Activated CD4-positive, alpha-beta T cell treated with anti-CD3 and anti-CD28 coated beads, Interleukin-2, amount 10 ng/mL, durations not matched to agents 24 days and 14 days (primary cell): ENCODE data around the gene NDEL1. TPM values are rescaled to one million over a fixed set of nuclear protein-coding genes. Genes with fewer than 3 reads are reported as not detected.

Experiments
- DNase-seq: peaks from one replicate; pipeline ENCODE4 v3.0.0; 2022
- H3K27ac Mint-ChIP-seq: one replicate; pipeline ENCODE4 v1.8.0; 2022; ENCODE audit warnings: mild to moderate bottlenecking, mixed read lengths
- H3K27me3 Mint-ChIP-seq: one replicate; pipeline ENCODE4 v1.8.0; 2022; ENCODE audit warnings: mixed read lengths
- H3K36me3 Mint-ChIP-seq: one replicate; pipeline ENCODE4 v1.8.0; 2022; ENCODE audit warnings: low read depth, mild to moderate bottlenecking, mixed read lengths
- H3K4me1 Mint-ChIP-seq: one replicate; pipeline ENCODE4 v1.8.0; 2021; ENCODE audit warnings: mixed read lengths
- H3K4me3 Mint-ChIP-seq: one replicate; pipeline ENCODE4 v1.8.0; 2022; ENCODE audit warnings: mild to moderate bottlenecking, moderate library complexity, mixed read lengths
- H3K9me3 Mint-ChIP-seq: one replicate; pipeline ENCODE4 v1.8.0; 2021; ENCODE audit warnings: mixed read lengths
- intact Hi-C: fragments of 100-400 bp; cut with micrococcal nuclease; formaldehyde crosslinking; loops from one replicate; pipeline ENCODE4 v1.15.1; 2023
- total RNA-seq: library from RNA; stranded (reverse); gene quantifications from 2 replicates; pipeline ENCODE4 v1.2.3, GENCODE V29; 2022

NDEL1 gene
- total RNA-seq, 1 donor from 2014 or later, result 74.3 TPM

GRCh38 chr17:8481089-8481488, 45.4 kb downstream of the NDEL1 start:
- no peak for DNase-seq
- Mint-ChIP-seq H3K36me3 (peaks cover 51% of the 10 kb centered on the region), H3K27me3 (no peaks in the 10 kb centered on the region), H3K4me3 (no peak overlapping the region), H3K9me3 (peaks cover 6% of the 10 kb centered on the region), H3K4me1 (no peaks in the 10 kb centered on the region), H3K27ac (no peak overlapping the region)
- intact Hi-C loops, result no loop called here

GRCh38 chr17:8481703-8482102, 46.0 kb downstream of the NDEL1 start:
- no peaks in the 10 kb centered on the region for H3K4me1 Mint-ChIP-seq

GRCh38 chr17:8482546-8482945, 46.9 kb downstream of the NDEL1 start:
- no peak overlapping the region for H3K4me3 Mint-ChIP-seq
- no peaks in the 10 kb centered on the region for H3K4me1 Mint-ChIP-seq
- intact Hi-C loops, result no loop called here
- H3K36me3 Mint-ChIP-seq, result peaks cover 52% of the 10 kb centered on the region
- no peak for DNase-seq
- H3K27me3 Mint-ChIP-seq, result no peaks in the 10 kb centered on the region
- no peak overlapping the region for H3K27ac Mint-ChIP-seq
- H3K9me3 Mint-ChIP-seq, result peaks cover 6% of the 10 kb centered on the region

More at GRCh38 chr17:8481703-8482102, 46.0 kb downstream of the NDEL1 start:
- Mint-ChIP-seq H3K9me3 (peaks cover 6% of the 10 kb centered on the region), H3K27me3 (no peaks in the 10 kb centered on the region), H3K4me3 (no peak overlapping the region), H3K36me3 (peaks cover 48% of the 10 kb centered on the region), H3K27ac (no peak overlapping the region)
- DNase-seq, result no peak
- intact Hi-C loops, result no loop called here

GRCh38 chr17:8484465-8484864, 48.8 kb downstream of the NDEL1 start:
- Mint-ChIP-seq H3K4me3 (no peak overlapping the region), H3K27me3 (no peaks in the 10 kb centered on the region), H3K9me3 (peaks cover 6% of the 10 kb centered on the region), H3K36me3 (peaks cover 48% of the 10 kb centered on the region), H3K4me1 (no peaks in the 10 kb centered on the region), H3K27ac (no peak overlapping the region)
- no peak for DNase-seq
- intact Hi-C loops, result no loop called here

- H3K4me3 Mint-ChIP-seq, result no peak overlapping the region
- intact Hi-C loops, result no loop called here
- H3K27me3 Mint-ChIP-seq, result no peaks in the 10 kb centered on the region
- peaks cover 6% of the 10 kb centered on the region for H3K9me3 Mint-ChIP-seq
- H3K36me3 Mint-ChIP-seq, result peaks cover 50% of the 10 kb centered on the region
- no peaks in the 10 kb centered on the region for H3K4me1 Mint-ChIP-seq
- DNase-seq, result no peak
- no peak overlapping the region for H3K27ac Mint-ChIP-seq
Observed at GRCh38 chr17:8485491-8485890, 49.8 kb downstream of the NDEL1 start.

GRCh38 chr17:8487130-8487645, 51.5 kb downstream of the NDEL1 start:
- intact Hi-C loops, result no loop called here
- no peak for DNase-seq
- Mint-ChIP-seq H3K9me3 (peaks cover 6% of the 10 kb centered on the region), H3K27me3 (no peaks in the 10 kb centered on the region), H3K4me3 (no peak overlapping the region), H3K4me1 (no peaks in the 10 kb centered on the region), H3K36me3 (peaks cover 40% of the 10 kb centered on the region), H3K27ac (no peak overlapping the region)

- peaks cover 5% of the 10 kb centered on the region for H3K9me3 Mint-ChIP-seq
- intact Hi-C loops, result no loop called here
- peak overlapping the region; percentile 55 for H3K27ac Mint-ChIP-seq
- no peaks in the 10 kb centered on the region for H3K27me3 Mint-ChIP-seq
- H3K4me3 Mint-ChIP-seq, result no peak overlapping the region
- no peak for DNase-seq
- H3K4me1 Mint-ChIP-seq, result no peaks in the 10 kb centered on the region
- H3K36me3 Mint-ChIP-seq, result peaks cover 34% of the 10 kb centered on the region
Observed at GRCh38 chr17:8487743-8488142, 52.1 kb downstream of the NDEL1 start.

- Mint-ChIP-seq H3K4me3 (no peak overlapping the region), H3K27ac (no peak overlapping the region), H3K27me3 (no peaks in the 10 kb centered on the region), H3K4me1 (no peaks in the 10 kb centered on the region), H3K9me3 (no peaks in the 10 kb centered on the region), H3K36me3 (peaks cover 27% of the 10 kb centered on the region)
- no peak for DNase-seq
- intact Hi-C loops, result no loop called here
Observed at GRCh38 chr17:8488491-8488890, 52.8 kb downstream of the NDEL1 start.

GRCh38 chr17:8488901-8489300, 53.2 kb downstream of the NDEL1 start:
- intact Hi-C loops, result no loop called here
- no peak overlapping the region for H3K4me3 Mint-ChIP-seq
- no peaks in the 10 kb centered on the region for H3K4me1 Mint-ChIP-seq
- H3K27me3 Mint-ChIP-seq, result no peaks in the 10 kb centered on the region
- H3K9me3 Mint-ChIP-seq, result no peaks in the 10 kb centered on the region
- peaks cover 23% of the 10 kb centered on the region for H3K36me3 Mint-ChIP-seq
- DNase-seq, result no peak
- no peak overlapping the region for H3K27ac Mint-ChIP-seq

GRCh38 chr17:8489841-8490240, 54.2 kb downstream of the NDEL1 start:
- no peak for DNase-seq
- Mint-ChIP-seq H3K9me3 (no peaks in the 10 kb centered on the region), H3K36me3 (peaks cover 18% of the 10 kb centered on the region), H3K27me3 (no peaks in the 10 kb centered on the region), H3K4me3 (no peak overlapping the region), H3K27ac (no peak overlapping the region), H3K4me1 (no peaks in the 10 kb centered on the region)
- intact Hi-C loops, result no loop called here

GRCh38 chr17:8490256-8491023, 54.8 kb downstream of the NDEL1 start:
- intact Hi-C loops, result no loop called here
- Mint-ChIP-seq H3K9me3 (no peaks in the 10 kb centered on the region), H3K27ac (no peak overlapping the region), H3K27me3 (no peaks in the 10 kb centered on the region), H3K4me3 (no peak overlapping the region), H3K36me3 (peaks cover 16% of the 10 kb centered on the region), H3K4me1 (no peaks in the 10 kb centered on the region)
- no peak for DNase-seq

- Mint-ChIP-seq H3K4me1 (no peaks in the 10 kb centered on the region), H3K36me3 (peaks cover 8% of the 10 kb centered on the region), H3K27me3 (no peaks in the 10 kb centered on the region), H3K9me3 (no peaks in the 10 kb centered on the region), H3K27ac (no peak overlapping the region), H3K4me3 (no peak overlapping the region)
- intact Hi-C loops, result no loop called here
- no peak for DNase-seq
Observed at GRCh38 chr17:8492121-8492520, 56.4 kb downstream of the NDEL1 start.

GRCh38 chr17:8494021-8494420, 58.3 kb downstream of the NDEL1 start:
- Mint-ChIP-seq H3K27ac (no peak overlapping the region), H3K9me3 (no peaks in the 10 kb centered on the region), H3K4me3 (no peak overlapping the region), H3K27me3 (no peaks in the 10 kb centered on the region), H3K36me3 (peaks cover 5% of the 10 kb centered on the region), H3K4me1 (no peaks in the 10 kb centered on the region)
- no peak for DNase-seq
- intact Hi-C loops, result no loop called here

- intact Hi-C loops, result no loop called here
- peaks cover 5% of the 10 kb centered on the region for H3K36me3 Mint-ChIP-seq
- no peak for DNase-seq
- no peak overlapping the region for H3K27ac Mint-ChIP-seq
- no peaks in the 10 kb centered on the region for H3K27me3 Mint-ChIP-seq
- peaks cover 2% of the 10 kb centered on the region for H3K4me1 Mint-ChIP-seq
- H3K4me3 Mint-ChIP-seq, result no peak overlapping the region
- no peaks in the 10 kb centered on the region for H3K9me3 Mint-ChIP-seq
Observed at GRCh38 chr17:8494506-8495111, 58.9 kb downstream of the NDEL1 start.
